Activated CD4-positive, alpha-beta T cell treated with anti-CD3 and anti-CD28 coated beads, Interleukin-2, amount 50 U/mL, for 24 hours (primary cell): ENCODE results near the gene ATP4A.

Source experiments
- DNase-seq, 2 donors: peaks; one replicate each; pipeline ENCODE4 v3.0.0-alpha.2; 2020; ENCODE audit warnings: low read depth in 1 of 2, low spot score in 1 of 2

Gene ATP4A

DNA sequence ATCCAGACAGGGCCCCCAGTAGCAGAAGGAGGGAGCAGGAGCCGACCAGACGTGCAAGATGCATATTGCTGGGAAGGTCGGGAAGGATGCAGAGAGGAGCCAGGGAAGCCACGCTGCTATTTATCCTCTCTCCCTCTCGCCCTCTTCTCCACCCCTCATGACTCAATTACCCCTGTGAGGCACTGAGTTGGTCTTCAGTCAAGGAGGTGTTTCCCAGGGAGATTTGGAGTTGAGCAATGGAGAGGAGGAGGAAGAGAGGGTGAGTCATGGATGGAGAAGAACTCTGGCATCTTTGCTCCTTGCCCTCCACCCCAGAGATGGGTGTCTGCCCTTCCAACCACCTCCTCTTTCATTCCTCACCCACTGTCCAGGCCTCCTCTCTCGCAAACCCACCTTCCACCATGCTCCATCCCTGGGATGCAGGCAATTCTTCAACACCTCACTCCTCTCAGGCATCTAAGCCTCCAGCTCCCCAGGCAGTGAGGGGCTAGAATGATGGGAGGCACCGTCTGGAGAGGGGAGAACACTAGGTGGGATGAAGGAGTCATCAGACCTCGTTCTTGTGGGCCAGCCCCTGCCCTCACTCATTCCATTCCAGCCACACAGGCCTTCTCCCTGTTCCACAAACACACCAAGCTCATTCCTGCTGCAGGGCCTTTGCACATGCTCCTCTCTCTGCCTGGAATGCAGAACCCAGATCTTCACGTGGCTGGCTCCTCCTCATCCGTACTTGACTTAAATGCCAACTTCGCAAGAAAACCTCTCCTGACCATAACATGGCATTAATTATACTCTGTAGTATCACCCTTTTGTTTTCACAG is 35.0 kb downstream of the ATP4A start, which contains the start of gene SBSN:
SBSN (minus strand) TSS at position 94 of the 821 bp plus-strand sequence; CDS start at position 64, 30 bp downstream.
- DNase-seq: no peak

GRCh38 chr19:35525873-35526272 is 37.6 kb downstream of the ATP4A start:
- no peak for DNase-seq

DNA sequence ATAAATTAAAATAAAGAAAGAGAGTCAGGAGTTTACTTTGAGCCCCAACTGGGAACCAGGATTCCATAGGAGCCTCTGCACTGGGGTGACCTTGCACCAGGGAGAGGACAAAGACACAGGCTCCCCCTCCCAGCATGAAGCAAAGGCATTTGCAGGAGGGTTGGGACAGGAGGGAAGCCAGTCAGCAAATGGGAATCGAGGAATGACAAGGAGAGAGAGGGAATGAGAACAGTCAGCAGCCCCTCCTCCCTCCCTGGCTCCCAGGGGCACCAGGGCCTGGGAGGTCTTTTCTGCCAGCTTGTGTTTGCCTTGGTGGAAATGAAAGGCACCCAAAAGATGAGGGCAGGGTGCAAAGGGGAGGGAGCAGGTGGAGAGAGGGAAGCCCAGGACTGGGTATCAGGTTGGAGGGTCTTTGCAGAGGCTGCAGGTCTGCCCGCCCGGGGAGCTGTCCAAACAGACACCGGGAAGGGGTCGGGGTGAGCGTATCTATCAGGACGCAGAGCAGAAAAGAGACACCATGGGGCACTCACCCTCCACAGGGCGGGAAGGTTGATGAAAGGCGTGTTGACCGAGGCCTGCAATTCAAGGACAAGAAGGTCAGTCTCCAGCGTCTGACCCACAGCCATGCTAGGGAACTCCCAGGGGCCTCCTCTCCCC is 39.1 kb downstream of the ATP4A start:
- DNase-seq: no peak

GRCh38 chr19:35522745-35523327 is 40.6 kb downstream of the ATP4A start:
- no peak for DNase-seq

GRCh38 chr19:35521124-35521743 is 42.2 kb downstream of the ATP4A start:
- no peak for DNase-seq

GRCh38 chr19:35519291-35519690 is 44.2 kb downstream of the ATP4A start:
- no peak for DNase-seq

DNA sequence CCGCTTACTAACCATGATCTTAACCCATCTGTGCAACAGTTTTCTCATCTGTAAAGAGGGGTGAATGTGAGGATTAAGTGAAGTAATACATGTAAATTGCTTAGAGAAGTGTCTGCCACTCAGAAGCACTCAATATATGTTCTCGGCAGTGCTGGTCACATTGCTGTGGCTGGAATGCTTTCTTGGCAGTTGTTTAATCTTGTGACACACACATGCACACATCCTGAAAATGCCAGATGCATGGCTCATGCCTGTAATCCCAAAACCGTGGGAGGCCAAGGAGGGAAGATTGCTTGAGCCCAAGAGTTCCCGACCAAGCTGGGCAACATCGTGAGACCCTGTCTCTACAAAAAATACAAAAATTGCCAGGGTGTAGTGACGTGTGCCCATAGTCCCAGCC is 45.1 kb downstream of the ATP4A start:
- DNase-seq: no peak

- no peak for DNase-seq
Measured at GRCh38 chr19:35517342-35517741, 46.1 kb downstream of the ATP4A start.

- DNase-seq: no peak
Measured at GRCh38 chr19:35516310-35516709, 47.1 kb downstream of the ATP4A start.

- no peak for DNase-seq
Measured at GRCh38 chr19:35514282-35514809, 49.1 kb downstream of the ATP4A start.

DNA sequence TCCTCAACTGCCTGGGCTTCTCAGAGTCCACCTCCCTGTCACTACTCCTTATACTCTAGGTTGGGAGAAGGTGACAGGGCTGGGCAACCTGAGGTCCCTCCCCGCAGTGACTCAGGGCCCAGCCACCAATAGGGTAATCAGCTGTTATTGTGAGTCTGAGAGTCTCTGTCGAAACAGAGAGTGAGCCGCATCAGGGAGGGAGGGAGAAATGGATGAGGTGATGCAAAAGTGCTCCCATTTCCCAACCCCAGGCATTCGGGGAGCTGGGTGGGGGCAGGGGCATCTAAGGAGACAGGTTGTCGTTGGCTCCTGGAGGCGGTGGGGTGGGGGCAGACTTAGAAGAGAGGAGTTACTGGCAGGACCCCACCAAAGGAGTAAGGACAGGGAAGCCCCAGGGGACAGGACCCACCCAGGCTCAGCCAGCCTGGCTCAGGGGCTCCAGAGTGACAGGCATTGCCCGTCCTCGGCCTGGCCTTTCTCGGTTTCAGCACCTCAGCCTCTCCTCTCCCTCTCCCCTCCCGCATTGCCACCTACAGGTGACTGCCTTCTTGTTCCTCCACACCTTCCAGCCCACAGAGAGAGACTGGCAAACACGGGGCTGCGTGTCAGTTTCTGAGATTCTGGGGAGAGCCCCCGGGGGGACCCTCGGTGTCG is 49.7 kb downstream of the ATP4A start, which contains the start of gene DMKN:
DMKN (minus strand) TSS at position 22 of the 654 bp plus-strand sequence. CDS start 174 bp downstream, outside the sequence.
- DNase-seq: no peak

DNA sequence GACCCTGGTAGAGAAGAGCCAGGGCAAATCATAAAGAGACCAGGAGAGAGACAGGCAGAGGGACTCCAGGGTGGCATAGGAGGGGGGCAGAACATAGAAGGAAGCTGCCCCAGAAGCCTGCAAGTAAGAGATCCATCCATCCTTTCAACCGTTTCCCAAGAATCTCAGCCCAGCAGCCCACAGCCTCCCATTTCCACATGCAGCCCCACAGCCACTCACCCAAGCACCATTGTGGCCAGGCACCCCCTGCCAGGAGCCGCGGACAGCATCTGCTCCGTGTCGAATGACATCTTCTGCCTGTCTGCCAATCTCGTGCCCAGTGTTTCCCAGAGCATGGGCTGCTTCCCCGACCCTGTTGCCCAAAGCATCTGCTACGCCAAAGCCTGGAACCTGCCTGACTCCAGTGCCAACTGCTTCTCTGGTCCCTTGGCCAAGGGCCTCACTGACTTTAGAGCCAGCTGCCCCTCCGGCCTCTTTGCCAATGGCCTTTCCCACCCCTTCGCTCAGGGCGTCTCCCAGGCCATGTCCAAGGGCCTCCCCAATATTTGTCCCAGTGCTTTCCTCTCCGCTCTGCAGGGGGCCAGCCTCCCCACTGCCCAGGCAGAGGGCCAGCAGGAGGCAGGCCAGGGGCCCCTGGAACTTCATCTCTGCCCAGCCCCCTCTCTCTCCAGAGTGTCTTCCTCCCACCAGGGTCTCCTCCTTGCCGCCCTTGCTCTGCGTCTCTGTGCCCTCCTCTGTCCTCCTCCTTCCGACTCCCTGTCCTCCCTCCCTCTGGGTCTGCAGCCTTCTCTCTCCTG is 50.4 kb downstream of the ATP4A start:
- no peak for DNase-seq

DNA sequence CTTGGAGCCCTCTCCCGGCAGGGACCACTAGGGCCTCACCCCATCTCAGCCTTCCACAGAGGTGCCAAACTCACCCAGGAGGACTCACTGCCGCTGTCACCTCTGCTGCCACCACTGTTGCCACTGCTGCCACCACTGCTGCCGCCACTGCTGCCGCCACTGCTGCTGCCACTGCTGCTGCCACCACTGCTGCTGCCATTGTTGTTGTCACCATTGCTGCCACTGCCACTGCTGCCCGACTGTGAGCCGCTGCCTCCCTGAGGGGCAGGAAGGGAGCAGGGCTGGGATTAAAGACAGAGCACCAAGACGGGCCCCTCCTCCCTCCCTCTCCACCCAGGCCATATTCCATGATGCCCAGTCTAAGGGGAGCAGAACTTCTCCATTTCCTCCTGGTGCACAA is 52.1 kb downstream of the ATP4A start:
- DNase-seq: no peak

DNA sequence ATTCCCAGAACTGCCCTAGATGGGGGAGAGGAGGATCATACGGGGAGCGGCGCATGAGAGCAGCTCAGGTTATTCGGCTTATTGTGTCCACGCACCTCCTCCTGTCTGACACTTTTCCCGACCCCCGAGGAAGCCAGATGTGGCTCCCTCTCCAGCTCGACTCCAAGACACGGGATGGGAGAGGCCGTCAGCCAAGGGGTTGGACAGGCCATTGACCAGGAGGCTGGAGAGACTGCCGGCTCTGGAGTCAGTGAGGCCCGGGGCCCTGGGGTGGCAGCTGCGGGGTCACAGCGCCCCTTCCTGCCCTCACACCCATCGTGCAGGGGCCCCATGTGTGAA is 52.9 kb downstream of the ATP4A start:
- DNase-seq: no peak

GRCh38 chr19:35509861-35510625 is 53.4 kb downstream of the ATP4A start:
- peak; percentile 50 to 62 for DNase-seq

DNA sequence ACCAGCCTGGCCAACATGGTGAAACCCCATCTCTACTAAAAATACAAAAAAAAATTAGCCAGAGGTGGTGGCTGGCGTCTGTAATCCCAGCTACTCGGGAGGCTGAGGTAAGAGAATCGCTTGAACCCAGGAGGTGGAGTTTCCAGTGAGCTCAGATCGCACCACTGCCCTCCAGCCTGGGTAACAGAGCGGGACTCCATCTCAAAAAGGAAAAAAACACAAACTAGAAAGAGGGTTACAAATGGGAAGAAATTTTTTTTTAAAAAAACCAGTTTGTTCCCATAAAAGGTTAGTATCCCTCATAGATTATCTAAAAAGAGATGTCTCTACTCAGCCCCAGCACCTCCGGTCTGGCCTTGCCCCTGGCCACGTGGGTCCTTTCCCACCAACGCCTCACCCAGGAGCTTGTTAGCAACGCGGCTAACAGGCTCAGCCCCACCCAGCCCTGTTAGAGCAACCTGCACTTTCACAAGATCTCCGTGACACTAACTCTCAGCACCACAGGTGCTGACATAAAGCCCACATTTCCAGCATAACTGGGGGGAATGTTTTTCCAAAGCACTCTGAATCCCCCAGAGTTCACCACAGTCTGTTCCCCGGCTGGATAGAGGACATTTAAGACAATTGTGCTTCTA is 54.3 kb downstream of the ATP4A start:
- no peak for DNase-seq

DNA sequence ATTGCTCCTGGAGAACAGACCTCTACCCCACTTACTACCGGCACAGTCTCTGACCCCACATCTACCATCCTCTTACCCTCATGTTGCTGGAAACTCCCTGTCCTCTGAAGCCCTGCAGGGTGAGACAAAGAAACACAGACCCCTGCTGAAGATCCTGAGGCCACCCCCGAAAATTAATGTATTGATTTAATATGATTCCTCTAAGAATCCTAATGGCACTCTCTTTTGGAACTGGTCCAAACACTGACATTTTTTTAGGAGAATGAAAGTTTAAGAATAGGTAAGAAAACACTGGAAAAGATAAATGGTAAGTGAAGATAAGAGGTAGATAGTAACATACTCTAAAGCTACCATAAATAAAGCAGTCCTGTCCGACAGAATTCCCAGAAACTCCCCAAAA is 55.3 kb downstream of the ATP4A start:
- DNase-seq: no peak

DNA sequence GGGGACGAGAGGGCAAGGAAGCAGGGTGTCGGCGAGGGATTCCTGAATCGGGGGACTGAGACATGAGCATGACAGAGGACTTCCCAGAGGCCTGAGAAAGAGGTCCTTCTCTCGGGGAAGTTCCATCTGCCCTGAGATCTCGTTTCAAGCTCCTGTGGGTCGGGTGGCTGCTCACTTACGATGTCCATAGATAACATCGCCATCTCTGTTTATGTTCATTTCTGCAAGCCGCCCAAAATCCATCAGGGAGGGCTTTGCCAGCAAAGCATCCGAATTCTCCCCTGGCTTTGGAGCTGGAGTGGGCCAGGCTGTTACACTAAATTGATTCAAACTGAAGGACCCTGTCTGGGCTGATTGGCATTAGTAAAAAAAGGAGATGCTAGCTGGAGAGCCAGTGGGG is 55.9 kb downstream of the ATP4A start:
- DNase-seq: no peak

- no peak for DNase-seq
Measured at GRCh38 chr19:35506011-35506410, 57.4 kb downstream of the ATP4A start.
